ENCODE measurements around the gene FGF22. TPM values are rescaled to one million over a fixed set of nuclear protein-coding genes. Genes with fewer than 3 reads are reported as not detected.

Gene FGF22
- total and polyA plus RNA-seq, 2 experiments from 2014 or later: 0.70 TPM; not detected in 1

GRCh38 chr19:621819-622218 is 17.9 kb upstream of the FGF22 start:
- H3K36me3 ChIP-seq (replicated peaks; ENCODE audit: insufficient read depth, low read depth): no peaks in the 10 kb centered on the region
- H2AFZ ChIP-seq: no peak overlapping the region
- no peaks in the 10 kb centered on the region for H4K20me1 ChIP-seq (ENCODE audit: insufficient read depth, poor library complexity, severe bottlenecking)
- no peak for TF ChIP-seq EZH2 (IDR thresholded peaks at IDR 0.05; ENCODE audit: borderline replicate concordance)
- TF ChIP-seq, protein P1, sequence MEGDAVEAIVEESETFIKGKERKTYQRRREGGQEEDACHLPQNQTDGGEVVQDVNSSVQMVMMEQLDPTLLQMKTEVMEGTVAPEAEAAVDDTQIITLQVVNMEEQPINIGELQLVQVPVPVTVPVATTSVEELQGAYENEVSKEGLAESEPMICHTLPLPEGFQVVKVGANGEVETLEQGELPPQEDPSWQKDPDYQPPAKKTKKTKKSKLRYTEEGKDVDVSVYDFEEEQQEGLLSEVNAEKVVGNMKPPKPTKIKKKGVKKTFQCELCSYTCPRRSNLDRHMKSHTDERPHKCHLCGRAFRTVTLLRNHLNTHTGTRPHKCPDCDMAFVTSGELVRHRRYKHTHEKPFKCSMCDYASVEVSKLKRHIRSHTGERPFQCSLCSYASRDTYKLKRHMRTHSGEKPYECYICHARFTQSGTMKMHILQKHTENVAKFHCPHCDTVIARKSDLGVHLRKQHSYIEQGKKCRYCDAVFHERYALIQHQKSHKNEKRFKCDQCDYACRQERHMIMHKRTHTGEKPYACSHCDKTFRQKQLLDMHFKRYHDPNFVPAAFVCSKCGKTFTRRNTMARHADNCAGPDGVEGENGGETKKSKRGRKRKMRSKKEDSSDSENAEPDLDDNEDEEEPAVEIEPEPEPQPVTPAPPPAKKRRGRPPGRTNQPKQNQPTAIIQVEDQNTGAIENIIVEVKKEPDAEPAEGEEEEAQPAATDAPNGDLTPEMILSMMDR (IDR thresholded peaks at IDR 0.05; ENCODE audit: poor library complexity): no peak
- TF ChIP-seq EZH2phosphoT487 (IDR thresholded peaks at IDR 0.05; ENCODE audit: low read depth, severe bottlenecking, unreplicated experiment): no peak
- H3K9me2 ChIP-seq (replicated peaks; ENCODE audit: insufficient read depth): no peaks in the 10 kb centered on the region
- WGBS (ENCODE audit: low lambda C conversion rate, missing lambda C conversion rate): 98% methylated on average over 24 of the region's 24 CpGs
- no peak overlapping the region for H3K27ac ChIP-seq
- no peaks in the 10 kb centered on the region for H3K79me2 ChIP-seq
- H3K27me3 ChIP-seq: no peaks in the 10 kb centered on the region
- no peaks in the 10 kb centered on the region for H3K9me3 ChIP-seq (ENCODE audit: low read depth)
- no peaks in the 10 kb centered on the region for H3K4me1 ChIP-seq (ENCODE audit: insufficient read depth)
- no peak for DNase-seq (ENCODE audit: low spot score)
- no peak overlapping the region for H3K4me2 ChIP-seq
- no peak overlapping the region for H3K4me3 ChIP-seq

DNA sequence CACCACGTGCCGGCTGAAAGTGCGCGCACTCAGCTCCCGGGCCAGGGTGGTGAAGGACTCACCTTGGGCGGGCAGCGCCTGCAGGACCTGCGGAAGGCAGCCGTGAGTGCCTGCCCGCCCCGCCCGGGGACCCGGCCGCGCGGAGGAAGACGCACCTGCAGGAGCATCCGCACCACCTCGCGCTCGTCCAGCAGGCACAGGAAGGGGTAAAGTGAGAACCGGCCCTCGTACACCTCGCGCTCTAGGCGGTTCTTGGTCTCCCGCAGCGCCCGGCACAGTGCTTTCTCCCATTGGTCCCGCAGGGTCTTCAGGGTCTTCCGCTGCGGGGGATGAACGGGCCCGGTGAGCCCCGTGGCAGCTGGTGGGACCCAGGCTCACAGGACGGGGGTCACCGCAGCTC is 17.0 kb upstream of the FGF22 start:
- H3K79me2 ChIP-seq: no peaks in the 10 kb centered on the region
- no peak for DNase-seq (ENCODE audit: low spot score)
- H3K9me2 ChIP-seq (replicated peaks; ENCODE audit: insufficient read depth): no peaks in the 10 kb centered on the region
- 95% methylated on average over 23 of the region's 37 CpGs for WGBS (ENCODE audit: low lambda C conversion rate, missing lambda C conversion rate)
- no peaks in the 10 kb centered on the region for H4K20me1 ChIP-seq (ENCODE audit: insufficient read depth, poor library complexity, severe bottlenecking)
- TF ChIP-seq EZH2phosphoT487 (IDR thresholded peaks at IDR 0.05; ENCODE audit: low read depth, severe bottlenecking, unreplicated experiment) (no peak), EZH2 (IDR thresholded peaks at IDR 0.05; ENCODE audit: borderline replicate concordance) (no peak)
- TF ChIP-seq, protein P1 (IDR thresholded peaks at IDR 0.05; ENCODE audit: poor library complexity): no peak
- no peak overlapping the region for H3K4me3 ChIP-seq
- H3K27ac ChIP-seq: no peak overlapping the region
- no peak overlapping the region for H2AFZ ChIP-seq
- H3K27me3 ChIP-seq: no peaks in the 10 kb centered on the region
- H3K4me1 ChIP-seq (ENCODE audit: insufficient read depth): no peaks in the 10 kb centered on the region
- H3K36me3 ChIP-seq (replicated peaks; ENCODE audit: insufficient read depth, low read depth): no peaks in the 10 kb centered on the region
- H3K4me2 ChIP-seq: no peak overlapping the region
- no peaks in the 10 kb centered on the region for H3K9me3 ChIP-seq (ENCODE audit: low read depth)

DNA sequence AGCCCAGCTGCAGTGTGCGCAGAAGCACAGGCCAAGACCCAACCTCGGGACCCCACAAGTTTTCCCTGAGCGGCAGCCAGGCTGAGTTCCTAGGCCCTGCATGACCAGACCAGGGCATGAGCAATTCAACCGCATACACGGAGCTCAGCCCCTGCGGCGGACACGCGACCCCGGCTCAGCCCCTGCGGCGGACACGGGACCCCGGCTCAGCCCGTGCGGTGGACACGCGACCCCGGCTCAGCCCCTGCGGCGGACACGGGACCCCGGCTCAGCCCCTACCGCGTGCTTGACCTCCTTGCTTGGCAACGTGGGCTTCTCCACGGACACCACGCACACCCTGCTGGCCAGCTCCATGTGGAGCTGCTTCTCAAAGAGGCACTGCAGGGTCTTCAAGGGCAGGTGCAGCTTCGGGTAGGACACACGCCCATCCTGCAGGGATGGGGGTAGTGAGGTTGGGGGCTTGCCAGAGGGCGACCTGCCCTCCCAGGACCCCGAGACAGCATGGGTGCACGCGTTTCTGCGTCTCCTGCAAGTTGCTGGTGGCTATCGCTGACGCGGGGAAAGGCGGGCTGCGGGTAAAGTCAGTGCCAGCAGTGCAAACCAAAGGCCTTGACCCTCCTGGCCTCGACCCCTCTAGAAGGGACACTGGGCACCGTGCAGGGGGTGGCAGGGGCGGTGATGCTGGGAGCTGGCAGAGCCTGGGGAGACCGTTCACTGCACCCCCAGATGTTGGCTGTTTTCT is 16.3 kb upstream of the FGF22 start:
- TF ChIP-seq EZH2phosphoT487 (IDR thresholded peaks at IDR 0.05; ENCODE audit: low read depth, severe bottlenecking, unreplicated experiment) (no peak), EZH2 (IDR thresholded peaks at IDR 0.05; ENCODE audit: borderline replicate concordance) (no peak)
- TF ChIP-seq, protein P1 (IDR thresholded peaks at IDR 0.05; ENCODE audit: poor library complexity): no peak
- H4K20me1 ChIP-seq (ENCODE audit: insufficient read depth, poor library complexity, severe bottlenecking): no peaks in the 10 kb centered on the region
- no peak for DNase-seq (ENCODE audit: low spot score)
- peaks cover 5% of the 10 kb centered on the region for H3K79me2 ChIP-seq
- H3K4me3 ChIP-seq: no peak overlapping the region
- no peaks in the 10 kb centered on the region for H3K27me3 ChIP-seq
- no peaks in the 10 kb centered on the region for H3K36me3 ChIP-seq (replicated peaks; ENCODE audit: insufficient read depth, low read depth)
- no peak overlapping the region for H3K27ac ChIP-seq
- H3K9me3 ChIP-seq (ENCODE audit: low read depth): no peaks in the 10 kb centered on the region
- 97% methylated on average over 43 of the region's 44 CpGs for WGBS (ENCODE audit: low lambda C conversion rate, missing lambda C conversion rate)
- H3K9me2 ChIP-seq (replicated peaks; ENCODE audit: insufficient read depth): no peaks in the 10 kb centered on the region
- no peaks in the 10 kb centered on the region for H3K4me1 ChIP-seq (ENCODE audit: insufficient read depth)
- H3K4me2 ChIP-seq: no peak overlapping the region
- H2AFZ ChIP-seq: no peak overlapping the region
